Effector memory CD8-positive, alpha-beta T cell (primary cell): Measurements from ENCODE around the gene UVRAG.
A peak's percentile ranks its signal among the peaks of the same experiment; 100 is the strongest.
"Not testable (repeated sequence)": the region's sequence is repeated elsewhere in the genome, so short reads cannot be mapped to it uniquely, and the experiment has no call there.

Experiments used
- ATAC-seq: fragments of 150-1000 bp; cut with Tn5 transposase; replicated peaks from 2 replicates; pipeline ENCODE4 v1.10.0; 2021; ENCODE audit warnings: mild to moderate bottlenecking, moderate library complexity
- DNase-seq, 3 experiments: peaks; one replicate each; pipeline ENCODE4 v3.0.0; 2021
- H3K27ac Mint-ChIP-seq, 2 donors: one replicate each; pipeline ENCODE4 v1.8.0; 2022; ENCODE audit warnings: mild to moderate bottlenecking in 2 of 2, mixed read lengths in 2 of 2, moderate library complexity in 2 of 2
- H3K27me3 Mint-ChIP-seq, 2 donors: one replicate each; pipeline ENCODE4 v1.8.0; 2022; ENCODE audit warnings: mixed read lengths in 2 of 2
- H3K36me3 Mint-ChIP-seq: one replicate; pipeline ENCODE4 v1.8.0; 2022; ENCODE audit warnings: mild to moderate bottlenecking, moderate library complexity, mixed read lengths; ENCODE audit not compliant: insufficient read depth
- H3K4me1 Mint-ChIP-seq, 2 donors: one replicate each; pipeline ENCODE4 v1.8.0; 2022; ENCODE audit warnings: low read depth in 2 of 2, mixed read lengths in 2 of 2
- H3K4me3 Mint-ChIP-seq, 2 donors: one replicate each; pipeline ENCODE4 v1.8.0; 2022; ENCODE audit warnings: mild to moderate bottlenecking in 2 of 2, mixed read lengths in 2 of 2, moderate library complexity in 2 of 2
- H3K9me3 Mint-ChIP-seq, 2 donors: one replicate each; pipeline ENCODE4 v1.8.0; 2022; ENCODE audit warnings: mixed read lengths in 2 of 2

The UVRAG gene

DNA sequence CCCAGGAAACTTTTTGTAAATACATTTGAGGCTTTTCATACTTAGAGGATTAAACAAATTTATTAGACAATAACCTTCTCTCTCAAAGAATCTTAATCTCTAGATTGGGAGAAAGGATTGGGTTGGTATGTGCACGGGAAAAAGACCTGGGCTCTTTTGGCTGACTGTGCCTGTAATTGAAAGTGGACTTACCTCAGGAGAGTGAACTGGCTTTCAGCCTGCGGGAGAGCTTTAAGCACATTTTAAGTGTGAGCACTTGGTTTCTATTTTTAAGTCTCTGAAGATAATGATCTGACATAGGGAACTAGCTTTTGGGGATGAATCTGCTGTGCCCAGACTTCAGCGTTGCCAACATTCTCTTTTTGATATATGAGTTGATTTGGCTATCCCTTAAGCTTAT is 35.8 kb downstream of the UVRAG start:
- Mint-ChIP-seq H3K27ac (peak overlapping the region in 1 of 2 donors; percentile 6), H3K4me1 (peaks cover 13 to 36% of the 10 kb centered on the region in 2 donors), H3K36me3 (peaks cover 14% of the 10 kb centered on the region), H3K27me3 (no peaks in the 10 kb centered on the region), H3K4me3 (no peak overlapping the region), H3K9me3 (no peaks in the 10 kb centered on the region)
- DNase-seq (no peak), ATAC-seq (no peak)

DNA sequence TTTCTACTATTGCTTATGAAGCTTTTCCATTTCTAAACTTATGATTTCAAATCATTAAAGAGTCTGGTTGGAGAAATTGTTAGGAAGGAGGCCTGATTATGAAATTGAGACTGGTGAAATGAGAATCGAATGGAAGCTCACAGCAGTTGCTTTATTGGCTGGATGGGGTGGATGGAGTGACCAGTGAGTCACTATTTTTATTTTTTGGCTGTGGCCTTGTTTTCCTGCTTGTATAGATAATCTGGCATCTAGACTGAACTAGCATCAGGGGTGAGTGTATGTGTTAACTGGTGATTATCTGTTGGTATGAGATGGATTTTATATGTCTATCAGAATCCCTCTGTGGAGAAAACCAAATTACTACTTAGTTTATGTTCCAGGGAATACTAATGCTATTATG is 36.2 kb downstream of the UVRAG start:
- ATAC-seq, result no peak
- H3K4me3 Mint-ChIP-seq, result no peak overlapping the region
- H3K4me1 Mint-ChIP-seq, result peaks cover 13 to 34% of the 10 kb centered on the region in 2 donors
- DNase-seq, result no peak
- no peaks in the 10 kb centered on the region for H3K27me3 Mint-ChIP-seq
- H3K9me3 Mint-ChIP-seq, result no peaks in the 10 kb centered on the region
- H3K27ac Mint-ChIP-seq, result peak overlapping the region in 1 of 2 donors; percentile 6
- peaks cover 14% of the 10 kb centered on the region for H3K36me3 Mint-ChIP-seq

- Mint-ChIP-seq H3K4me1 (peaks cover 22 to 38% of the 10 kb centered on the region in 2 donors), H3K9me3 (no peaks in the 10 kb centered on the region), H3K4me3 (no peak overlapping the region), H3K27ac (no peak overlapping the region), H3K36me3 (peaks cover 14% of the 10 kb centered on the region), H3K27me3 (no peaks in the 10 kb centered on the region)
- DNase-seq (no peak), ATAC-seq (no peak)
Observed at GRCh38 chr11:75852406-75853017, 37.5 kb downstream of the UVRAG start.

- Mint-ChIP-seq H3K36me3 (peaks cover 14% of the 10 kb centered on the region), H3K4me1 (peaks cover 28 to 39% of the 10 kb centered on the region in 2 donors)
- ATAC-seq, H3K27me3 Mint-ChIP-seq, H3K9me3 Mint-ChIP-seq, H3K4me3 Mint-ChIP-seq, DNase-seq, H3K27ac Mint-ChIP-seq: not testable (repeated sequence)
Observed at GRCh38 chr11:75853563-75853962, 38.6 kb downstream of the UVRAG start.

GRCh38 chr11:75853971-75854370 is 39.0 kb downstream of the UVRAG start:
- no peak for DNase-seq
- no peak for ATAC-seq
- H3K4me3 Mint-ChIP-seq, result no peak overlapping the region
- peaks cover 14% of the 10 kb centered on the region for H3K36me3 Mint-ChIP-seq
- H3K9me3 Mint-ChIP-seq, result no peaks in the 10 kb centered on the region
- H3K27me3 Mint-ChIP-seq, result no peaks in the 10 kb centered on the region
- H3K4me1 Mint-ChIP-seq, result peaks cover 28 to 35% of the 10 kb centered on the region in 2 donors
- no peak overlapping the region for H3K27ac Mint-ChIP-seq

- Mint-ChIP-seq H3K27me3 (no peaks in the 10 kb centered on the region), H3K36me3 (peaks cover 14% of the 10 kb centered on the region), H3K4me1 (peaks cover 23 to 29% of the 10 kb centered on the region in 2 donors), H3K4me3 (no peak overlapping the region), H3K27ac (no peak overlapping the region), H3K9me3 (no peaks in the 10 kb centered on the region)
- DNase-seq (no peak), ATAC-seq (no peak)
Observed at GRCh38 chr11:75855206-75855605, 40.2 kb downstream of the UVRAG start.

DNA sequence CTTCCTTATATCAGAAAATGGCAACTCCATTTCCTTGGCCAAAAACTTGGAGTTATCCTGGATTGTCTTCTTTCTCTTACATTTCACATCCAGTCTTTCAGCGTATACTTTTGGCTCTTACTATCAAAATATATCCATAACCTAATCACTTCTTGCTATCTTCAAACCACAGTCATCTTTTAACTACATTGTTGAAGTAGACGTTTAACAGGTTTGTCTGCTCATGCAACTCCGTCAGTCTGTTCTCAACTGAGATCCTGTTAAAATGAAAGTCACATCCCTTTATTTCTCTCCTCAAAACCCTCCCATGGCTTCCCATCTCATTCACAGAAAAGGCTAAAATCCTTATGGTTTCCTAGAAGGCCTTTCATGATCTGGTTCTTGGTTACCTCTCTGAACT is 41.9 kb downstream of the UVRAG start:
- H3K27me3 Mint-ChIP-seq, result no peaks in the 10 kb centered on the region
- peaks cover 14% of the 10 kb centered on the region for H3K36me3 Mint-ChIP-seq
- peak overlapping the region in 1 of 2 donors; percentile 70 for H3K27ac Mint-ChIP-seq
- peak overlapping the region in 1 of 2 donors; percentile 27 for H3K4me3 Mint-ChIP-seq
- DNase-seq (no peak), ATAC-seq (no peak)
- H3K9me3 Mint-ChIP-seq, result no peaks in the 10 kb centered on the region
- peaks cover 14 to 18% of the 10 kb centered on the region in 2 donors for H3K4me1 Mint-ChIP-seq

- Mint-ChIP-seq H3K36me3 (peaks cover 5% of the 10 kb centered on the region), H3K27me3 (no peaks in the 10 kb centered on the region), H3K4me1 (peaks cover 14 to 22% of the 10 kb centered on the region in 2 donors), H3K4me3 (no peak overlapping the region), H3K27ac (peak overlapping the region in 1 of 2 donors; percentile 1), H3K9me3 (no peaks in the 10 kb centered on the region)
- no peak for ATAC-seq
- DNase-seq, result no peak
Observed at GRCh38 chr11:75858042-75858441, 43.0 kb downstream of the UVRAG start.

DNA sequence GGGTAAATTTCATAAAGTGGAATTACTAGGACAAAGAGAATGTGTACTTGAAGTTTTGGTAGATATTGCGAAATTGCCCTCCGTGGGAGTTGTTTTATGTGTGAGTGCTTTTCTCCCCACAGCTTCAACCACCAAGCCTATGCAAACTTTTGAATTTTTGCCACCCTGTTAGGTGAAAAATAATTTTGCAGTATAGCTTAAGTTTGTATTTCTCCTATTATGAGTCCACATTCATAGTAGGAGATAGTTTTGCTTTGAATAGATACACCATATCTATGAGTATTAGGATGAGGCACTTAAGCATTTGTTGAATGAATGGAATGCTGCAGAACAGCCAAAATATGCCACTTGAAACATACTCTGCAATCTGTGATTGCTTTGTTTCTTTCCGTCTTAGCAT is 43.6 kb downstream of the UVRAG start:
- H3K27ac Mint-ChIP-seq, result peak overlapping the region in 1 of 2 donors; percentile 1
- no peak overlapping the region for H3K4me3 Mint-ChIP-seq
- H3K9me3 Mint-ChIP-seq, result no peaks in the 10 kb centered on the region
- peaks cover 14 to 22% of the 10 kb centered on the region in 2 donors for H3K4me1 Mint-ChIP-seq
- H3K27me3 Mint-ChIP-seq, result no peaks in the 10 kb centered on the region
- DNase-seq (no peak), ATAC-seq (no peak)
- peaks cover 5% of the 10 kb centered on the region for H3K36me3 Mint-ChIP-seq

DNA sequence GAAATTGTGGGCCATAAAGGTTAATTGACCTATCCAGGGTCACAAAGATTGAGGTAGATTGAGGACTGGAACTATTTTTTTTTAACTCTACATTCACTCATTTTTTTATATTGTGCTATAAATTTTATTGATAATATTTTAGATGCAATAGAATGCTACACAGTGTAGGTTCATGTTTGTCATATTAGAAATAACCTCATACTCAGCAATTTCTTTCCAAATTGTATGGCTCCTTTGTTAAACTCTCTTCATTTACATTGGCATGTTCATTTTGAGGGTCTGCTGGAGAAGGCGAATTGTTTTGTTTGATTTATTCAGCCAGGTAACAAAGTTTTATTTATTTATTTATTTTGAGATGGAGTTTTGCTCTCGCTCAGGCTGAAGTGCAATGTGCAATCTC is 44.6 kb downstream of the UVRAG start:
- Mint-ChIP-seq H3K4me1 (peaks cover 14 to 22% of the 10 kb centered on the region in 2 donors), H3K27me3 (no peaks in the 10 kb centered on the region), H3K27ac (no peak overlapping the region), H3K36me3 (no peaks in the 10 kb centered on the region), H3K4me3 (no peak overlapping the region), H3K9me3 (no peaks in the 10 kb centered on the region)
- ATAC-seq (no peak), DNase-seq (no peak)

- peaks cover 6 to 11% of the 10 kb centered on the region in 2 donors for H3K4me1 Mint-ChIP-seq
- no peaks in the 10 kb centered on the region for H3K9me3 Mint-ChIP-seq
- H3K4me3 Mint-ChIP-seq, result no peak overlapping the region
- no peaks in the 10 kb centered on the region for H3K36me3 Mint-ChIP-seq
- H3K27ac Mint-ChIP-seq, result no peak overlapping the region
- DNase-seq, result no peak
- no peaks in the 10 kb centered on the region for H3K27me3 Mint-ChIP-seq
- ATAC-seq, result no peak
Observed at GRCh38 chr11:75862437-75862836, 47.4 kb downstream of the UVRAG start.

DNA sequence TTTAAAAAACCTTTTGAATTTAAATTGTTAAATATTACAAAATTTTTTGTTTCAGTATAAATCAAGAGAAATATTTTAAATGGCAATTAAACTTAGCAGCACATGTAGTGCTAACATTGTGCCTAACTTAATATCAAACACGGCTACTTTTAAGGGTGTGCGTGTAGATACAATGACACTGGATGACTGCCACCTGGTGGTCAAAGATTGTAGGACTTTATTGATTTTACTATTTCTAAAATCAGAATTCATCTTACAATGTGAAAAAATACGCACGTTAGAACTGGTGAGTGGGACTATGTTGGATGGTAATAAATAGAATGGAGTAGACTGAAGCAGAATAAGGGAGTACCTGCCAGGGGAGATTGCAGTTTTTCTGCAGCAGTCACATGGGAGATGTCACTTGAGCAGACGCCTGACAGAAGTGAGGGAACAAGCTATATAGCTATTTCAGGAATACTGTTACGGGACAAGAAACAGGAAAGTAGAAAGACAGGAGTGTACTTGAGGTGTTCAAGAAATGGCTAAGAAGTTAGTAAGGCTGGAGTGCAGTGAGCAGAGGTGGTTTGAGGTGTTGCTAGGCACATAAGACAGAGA is 52.9 kb downstream of the UVRAG start:
- H3K36me3 Mint-ChIP-seq, result no peaks in the 10 kb centered on the region
- H3K4me1 Mint-ChIP-seq, result peaks cover 5 to 7% of the 10 kb centered on the region in 2 donors
- H3K9me3 Mint-ChIP-seq, result no peaks in the 10 kb centered on the region
- no peak overlapping the region for H3K4me3 Mint-ChIP-seq
- DNase-seq (peak; percentile 51 to 60 (median 56)), ATAC-seq (peak; percentile 61)
- no peaks in the 10 kb centered on the region for H3K27me3 Mint-ChIP-seq
- no peak overlapping the region for H3K27ac Mint-ChIP-seq

- Mint-ChIP-seq H3K27me3 (no peaks in the 10 kb centered on the region), H3K4me3 (no peak overlapping the region), H3K27ac (no peak overlapping the region), H3K9me3 (no peaks in the 10 kb centered on the region), H3K36me3 (no peaks in the 10 kb centered on the region), H3K4me1 (peaks cover 10 to 16% of the 10 kb centered on the region in 2 donors)
- no peak for ATAC-seq
- DNase-seq, result no peak
Observed at GRCh38 chr11:75868990-75869389, 54.0 kb downstream of the UVRAG start.

DNA sequence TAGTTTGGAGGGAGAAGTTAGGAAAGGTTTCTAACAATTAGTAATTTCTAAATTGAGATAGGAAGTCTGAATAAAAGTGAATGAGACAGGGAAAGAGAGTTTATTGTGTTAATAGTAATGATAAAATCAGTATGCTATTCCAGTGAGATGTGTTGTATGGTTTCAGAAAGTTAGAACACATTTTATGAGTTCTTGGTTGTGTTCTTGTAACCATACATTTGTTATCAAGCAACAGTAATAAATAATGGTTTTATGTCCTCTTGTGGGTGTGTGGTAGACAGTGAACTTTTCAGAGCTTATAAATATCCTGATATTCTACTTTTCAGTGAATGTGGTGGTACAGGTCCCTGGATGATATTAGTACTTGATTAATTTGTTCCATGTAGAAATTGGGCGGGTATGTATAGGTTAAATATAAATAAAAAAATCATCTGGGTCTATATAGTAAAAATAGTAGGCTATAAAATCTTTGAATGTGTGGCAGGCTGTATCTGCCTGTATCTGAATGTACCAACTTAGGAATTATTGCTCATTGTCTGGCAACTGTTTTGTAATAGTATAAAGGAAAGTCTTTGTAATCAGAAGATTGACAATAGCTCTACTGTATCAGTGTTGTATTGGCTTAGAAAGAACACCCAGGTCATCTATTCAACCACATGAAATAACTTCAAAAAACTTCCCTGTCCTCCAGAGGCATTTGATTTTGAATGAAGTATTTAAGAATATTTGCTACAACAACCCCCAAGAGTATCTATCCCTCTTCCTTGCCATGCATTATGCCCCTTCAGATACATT is 54.8 kb downstream of the UVRAG start:
- ATAC-seq, result no peak
- Mint-ChIP-seq H3K27ac (no peak overlapping the region), H3K9me3 (no peaks in the 10 kb centered on the region)

More for the DNA sequence above, 54.8 kb downstream of the UVRAG start:
- H3K4me3 Mint-ChIP-seq, result no peak overlapping the region
- DNase-seq, result no peak
- H3K36me3 Mint-ChIP-seq, result no peaks in the 10 kb centered on the region
- H3K27me3 Mint-ChIP-seq, result no peaks in the 10 kb centered on the region
- H3K4me1 Mint-ChIP-seq, result peaks cover 10 to 21% of the 10 kb centered on the region in 2 donors
